HG02678 (cell line): ENCODE data around the gene RAB7B.

ENCODE experiments used
- ATAC-seq: cut with Tn5 transposase; IDR thresholded peaks from one replicate; pipeline ENCODE4 v1.9.1; 2021; ENCODE audit warnings: mild to moderate bottlenecking, moderate library complexity; ENCODE audit not compliant: unreplicated experiment

Gene RAB7B

GRCh38 chr1:205930195-205930577, 73.0 kb downstream of the RAB7B start:
- no peak for ATAC-seq

- no peak for ATAC-seq
Observed at GRCh38 chr1:205929496-205930194, 73.5 kb downstream of the RAB7B start.

GRCh38 chr1:205928317-205928716, 74.9 kb downstream of the RAB7B start:
- ATAC-seq: no peak

- no peak for ATAC-seq
Observed at GRCh38 chr1:205927676-205928075, 75.5 kb downstream of the RAB7B start.

- ATAC-seq: no peak
Observed at GRCh38 chr1:205927247-205927646, 75.9 kb downstream of the RAB7B start.
